Spleen (tissue), 11 donors: ENCODE measurements around the gene AMIGO3. TPM values are rescaled to one million over a fixed set of nuclear protein-coding genes. Genes with fewer than 3 reads are reported as not detected.

Source experiments
- DNase-seq: peaks from one replicate; pipeline ENCODE4 v3.0.0-alpha.2; 2020
- H3K27ac ChIP-seq, 8 donors: fragments of 200-600 bp; sonication (generic) in 7 of 8; 1 replicate in 4 of 8; 2 replicates in 4 of 8; pipeline versions ENCODE4 v1.5.0 to v1.8.0; 2016 to 2021; ENCODE audit warnings: inconsistent platforms in 4 of 8, mild to moderate bottlenecking in 4 of 8, moderate library complexity in 1 of 8
- H3K27me3 ChIP-seq, 7 donors: fragments of 200-600 bp; sonication (generic) in 6 of 7; replicated peaks in 1 of 7; 1 replicate in 4 of 7; 2 replicates in 3 of 7; pipeline versions ENCODE4 v1.5.0 to v1.8.0; 2016 to 2021; ENCODE audit warnings: inconsistent platforms in 3 of 7, mild to moderate bottlenecking in 1 of 7
- H3K36me3 ChIP-seq, 6 donors: fragments of 200-600 bp; sonication (generic) in 5 of 6; 1 replicate in 4 of 6; 2 replicates in 2 of 6; pipeline versions ENCODE4 v1.5.0 to v1.8.0; 2016 to 2021; ENCODE audit warnings: inconsistent platforms in 2 of 6
- H3K4me1 ChIP-seq, 6 donors: fragments of 200-600 bp; sonication (generic) in 5 of 6; 1 replicate in 3 of 6; 2 replicates in 3 of 6; pipeline versions ENCODE4 v1.5.0 to v1.8.0; 2016 to 2021; ENCODE audit warnings: inconsistent platforms in 3 of 6
- H3K4me3 ChIP-seq, 8 donors: fragments of 200-600 bp; sonication (generic) in 7 of 8; 1 replicate in 4 of 8; 2 replicates in 4 of 8; pipeline versions ENCODE4 v1.5.0 to v1.8.0; 2016 to 2021; ENCODE audit warnings: inconsistent platforms in 4 of 8, mild to moderate bottlenecking in 4 of 8, moderate library complexity in 2 of 8
- H3K9me3 ChIP-seq, 8 donors: fragments of 200-600 bp; sonication (generic) in 7 of 8; 1 replicate in 4 of 8; 2 replicates in 4 of 8; pipeline versions ENCODE4 v1.5.0 to v1.8.0; 2016 to 2021; ENCODE audit warnings: inconsistent platforms in 4 of 8
- CTCF ChIP-seq, 11 experiments: fragments of 200-600 bp in 7 of 11; fragments of 450-650 bp in 4 of 11; sonication (generic) in 4 of 11; IDR thresholded peaks in 8 of 11; conservative IDR thresholded peaks in 3 of 11; 1 replicate in 7 of 11; 2 replicates in 4 of 11; pipeline versions ENCODE4 v1.4.0 to v1.8.0; 2016 to 2021; ENCODE audit warnings: antibody characterized with exemption in 11 of 11, inconsistent platforms in 4 of 11, mild to moderate bottlenecking in 1 of 11
- POLR2A ChIP-seq, 3 donors: fragments of 450-650 bp; IDR thresholded peaks; one replicate each; pipeline ENCODE4 v1.5.1; 2017; ENCODE audit warnings: antibody characterized with exemption in 3 of 3, mild to moderate bottlenecking in 1 of 3
- POLR2AphosphoS5 ChIP-seq, 3 donors: sonication (generic); formaldehyde crosslinking; IDR thresholded peaks; one replicate each; pipeline ENCODE4 v1.5.1; 2017; ENCODE audit warnings: antibody characterized with exemption in 3 of 3
- WGBS, 5 donors: extraction: QIAGEN DNeasy Blood & Tissue Kit in 3 of 5; methylation state at CpG; one replicate each; pipeline versions ENCODE4 v1.1.5 to v1.1.7; 2013 to 2018; 5-methylcytosine and 5-hydroxymethylcytosine counted together
- intact Hi-C: fragments of 100-400 bp; cut with DNase I; formaldehyde crosslinking; loops from one replicate; pipeline ENCODE4 v1.15.0; 2023; ENCODE audit warnings: low total_unique reads
- polyA plus RNA-seq, 3 donors: library from polyadenylated mRNA; stranded (reverse); fragments of 200-250 nt; gene quantifications; one replicate each; pipeline ENCODE4 v1.2.1, GENCODE V29; 2013
- total RNA-seq, 7 donors: library from RNA; depleted of rRNA in 3 of 7; stranded (reverse); fragments of >200 nt in 3 of 7; fragmentation: NEBNext Ultra II Directional in 4 of 7; extraction: Animal tissue kit (Norgen Biotek cat#: 25700) in 4 of 7; gene quantifications; one replicate each; pipeline versions ENCODE4 v1.1.0 to v1.2.1, GENCODE V29; 2016 to 2021
- donor health status: healthy with polysubstance abuse.
- donor health status: DM: no; HTN: no; CAD: no; lungs with moderate emphysema.
- donor health status: DM: no; HTN: no; CAD: no.
- donor health status: Bipolar disorder and iron deficiency.
- donor health status: healthy.
- donor health status: DM: no; HTN: no; CAD: no.
- donor health status: DM: yes; HTN: yes; CAD: no.

AMIGO3 gene
- total and polyA plus RNA-seq, 10 donors: 0.23 to 1.6 (median 0.95) TPM; not detected in 4

GRCh38 chr3:49712166-49712565 lies 7.3 kb downstream of the AMIGO3 start:
- Histone ChIP-seq H3K36me3 (peaks cover 0 to 84% (median 20%) of the 10 kb centered on the region in 6 donors), H3K27me3 (no peaks in the 10 kb centered on the region), H3K9me3 (no peaks in the 10 kb centered on the region), H3K4me1 (peaks cover 0 to 13% (median 0%) of the 10 kb centered on the region in 6 donors), H3K27ac (no peak overlapping the region), H3K4me3 (no peak overlapping the region)
- intact Hi-C loops: no loop called here
- TF ChIP-seq CTCF (IDR thresholded peaks at IDR 0.05 in 8 of 11, conservative IDR thresholded peaks at IDR 0.05 in 3 of 11): no peak
- TF ChIP-seq POLR2AphosphoS5 (IDR thresholded peaks at IDR 0.05): peak in 1 of 3 donors; percentile 21
- no peak for TF ChIP-seq POLR2A (IDR thresholded peaks at IDR 0.05)
- DNase-seq: no peak
- 88 to 96% (median 96%) methylated on average over 4 to 11 of the region's 11 CpGs for WGBS, 5 donors

GRCh38 chr3:49711489-49711888 lies 8.0 kb downstream of the AMIGO3 start:
- peaks cover 0 to 84% (median 20%) of the 10 kb centered on the region in 6 donors for H3K36me3 ChIP-seq
- no peaks in the 10 kb centered on the region for H3K27me3 ChIP-seq
- H3K4me3 ChIP-seq: no peak overlapping the region
- intact Hi-C loops: no loop called here
- no peak overlapping the region for H3K27ac ChIP-seq
- TF ChIP-seq POLR2A (IDR thresholded peaks at IDR 0.05) (no peak), CTCF (IDR thresholded peaks at IDR 0.05 in 8 of 11, conservative IDR thresholded peaks at IDR 0.05 in 3 of 11) (no peak), POLR2AphosphoS5 (IDR thresholded peaks at IDR 0.05) (no peak)
- H3K9me3 ChIP-seq: no peaks in the 10 kb centered on the region
- WGBS, 5 donors: 51 to 72% (median 62%) methylated on average over 5 of the region's 5 CpGs
- peaks cover 0 to 18% (median 3%) of the 10 kb centered on the region in 6 donors for H3K4me1 ChIP-seq
- peak; percentile 42 for DNase-seq

GRCh38 chr3:49709852-49710251 lies 9.6 kb downstream of the AMIGO3 start:
- no peaks in the 10 kb centered on the region for H3K9me3 ChIP-seq
- intact Hi-C loops: no loop called here
- H3K4me3 ChIP-seq: no peak overlapping the region
- TF ChIP-seq POLR2AphosphoS5 (IDR thresholded peaks at IDR 0.05) (no peak), POLR2A (IDR thresholded peaks at IDR 0.05) (no peak), CTCF (IDR thresholded peaks at IDR 0.05 in 8 of 11, conservative IDR thresholded peaks at IDR 0.05 in 3 of 11) (no peak)
- peaks cover 0 to 84% (median 25%) of the 10 kb centered on the region in 6 donors for H3K36me3 ChIP-seq
- peak; percentile 10 for DNase-seq
- H3K27ac ChIP-seq: no peak overlapping the region
- no peaks in the 10 kb centered on the region for H3K27me3 ChIP-seq
- peaks cover 0 to 28% (median 5%) of the 10 kb centered on the region in 6 donors for H3K4me1 ChIP-seq
- WGBS, 5 donors: 93 to 98% (median 97%) methylated on average over 8 of the region's 8 CpGs

GRCh38 chr3:49707113-49707480 lies 12.4 kb downstream of the AMIGO3 start:
- H3K27ac ChIP-seq: peak overlapping the region in 1 of 8 donors; percentile 40
- intact Hi-C loops: no loop called here
- WGBS, 5 donors: 82 to 94% (median 88%) methylated on average over 4 of the region's 4 CpGs
- no peaks in the 10 kb centered on the region for H3K27me3 ChIP-seq
- TF ChIP-seq POLR2AphosphoS5 (IDR thresholded peaks at IDR 0.05) (no peak), POLR2A (IDR thresholded peaks at IDR 0.05) (no peak), CTCF (IDR thresholded peaks at IDR 0.05 in 8 of 11, conservative IDR thresholded peaks at IDR 0.05 in 3 of 11) (no peak)
- H3K9me3 ChIP-seq: no peaks in the 10 kb centered on the region
- no peak for DNase-seq
- no peak overlapping the region for H3K4me3 ChIP-seq
- peaks cover 0 to 84% (median 39%) of the 10 kb centered on the region in 6 donors for H3K36me3 ChIP-seq
- peaks cover 0 to 38% (median 9%) of the 10 kb centered on the region in 6 donors for H3K4me1 ChIP-seq
